DOHH2 (cell line): ENCODE data around the gene EPHB2.

Source experiments
- H3F3A ChIP-seq: fragments of 200-600 bp; sonication (generic), shearing (Covaris generic); 2 replicates; pipeline ENCODE4 v1.6.0; 2016; ENCODE audit warnings: antibody characterized with exemption, mild to moderate bottlenecking; ENCODE audit not compliant: control insufficient read depth, insufficient read depth
- H3K27ac ChIP-seq: fragments of 200-600 bp; sonication (generic); 2 replicates; pipeline ENCODE4 v1.5.1; 2014; ENCODE audit warnings: low read depth, mild to moderate bottlenecking, low read length, moderate library complexity
- H3K27me3 ChIP-seq: fragments of 200-600 bp; sonication (generic); 2 replicates; pipeline ENCODE4 v1.6.1; 2014; ENCODE audit warnings: mild to moderate bottlenecking, low read length, mixed read lengths; ENCODE audit not compliant: control insufficient read depth
- H3K36me3 ChIP-seq: fragments of 200-600 bp; sonication (generic); 2 replicates; pipeline ENCODE4 v1.6.1; 2014; ENCODE audit warnings: mild to moderate bottlenecking, low read length, moderate library complexity, mixed read lengths; ENCODE audit not compliant: control insufficient read depth
- H3K4me1 ChIP-seq: fragments of 200-600 bp; sonication (generic); 2 replicates; pipeline ENCODE4 v1.6.1; 2014; ENCODE audit warnings: mild to moderate bottlenecking, low read length, mixed read lengths; ENCODE audit not compliant: control insufficient read depth
- H3K4me2 ChIP-seq: fragments of 200-600 bp; sonication (generic); 2 replicates; pipeline ENCODE4 v1.6.0; 2014; ENCODE audit warnings: mild to moderate bottlenecking, low read length, moderate library complexity
- H3K4me3 ChIP-seq: fragments of 200-600 bp; sonication (generic); 2 replicates; pipeline ENCODE4 v1.5.1; 2014; ENCODE audit warnings: mild to moderate bottlenecking, low read length, mixed read lengths
- H3K79me2 ChIP-seq: fragments of 200-600 bp; sonication (generic); 2 replicates; pipeline ENCODE4 v1.6.1; 2014; ENCODE audit warnings: mild to moderate bottlenecking, low read length, mixed read lengths; ENCODE audit not compliant: control insufficient read depth
- H3K9me2 ChIP-seq: fragments of 200-600 bp; sonication (generic); replicated peaks from 2 replicates; pipeline ENCODE4 v1.6.1; 2014; ENCODE audit warnings: mild to moderate bottlenecking, low read length, mixed read lengths; ENCODE audit not compliant: control insufficient read depth
- H3K9me3 ChIP-seq: fragments of 200-600 bp; sonication (generic); 2 replicates; pipeline ENCODE4 v1.6.1; 2014; ENCODE audit warnings: antibody characterized with exemption, low read length, mixed read lengths; ENCODE audit not compliant: control insufficient read depth, insufficient read depth
- H4K20me1 ChIP-seq: fragments of 200-600 bp; sonication (generic); 2 replicates; pipeline ENCODE4 v1.6.0; 2014; ENCODE audit warnings: low read depth, mild to moderate bottlenecking, antibody characterized with exemption, low read length, moderate library complexity; ENCODE audit not compliant: control insufficient read depth, insufficient read depth
- CTCF ChIP-seq: fragments of 200-600 bp; sonication (generic); IDR thresholded peaks from one replicate; pipeline ENCODE4 v1.5.1; 2014; ENCODE audit warnings: antibody characterized with exemption, mild to moderate bottlenecking, low read depth, low read length; ENCODE audit not compliant: poor library complexity, severe bottlenecking
- EZH2phosphoT487 ChIP-seq: fragments of 200-600 bp; sonication (generic); IDR thresholded peaks from 2 replicates; pipeline ENCODE4 v1.6.1; 2017; ENCODE audit warnings: borderline replicate concordance, mild to moderate bottlenecking, antibody characterized with exemption, low read length, moderate library complexity, mixed read lengths

The EPHB2 gene

DNA sequence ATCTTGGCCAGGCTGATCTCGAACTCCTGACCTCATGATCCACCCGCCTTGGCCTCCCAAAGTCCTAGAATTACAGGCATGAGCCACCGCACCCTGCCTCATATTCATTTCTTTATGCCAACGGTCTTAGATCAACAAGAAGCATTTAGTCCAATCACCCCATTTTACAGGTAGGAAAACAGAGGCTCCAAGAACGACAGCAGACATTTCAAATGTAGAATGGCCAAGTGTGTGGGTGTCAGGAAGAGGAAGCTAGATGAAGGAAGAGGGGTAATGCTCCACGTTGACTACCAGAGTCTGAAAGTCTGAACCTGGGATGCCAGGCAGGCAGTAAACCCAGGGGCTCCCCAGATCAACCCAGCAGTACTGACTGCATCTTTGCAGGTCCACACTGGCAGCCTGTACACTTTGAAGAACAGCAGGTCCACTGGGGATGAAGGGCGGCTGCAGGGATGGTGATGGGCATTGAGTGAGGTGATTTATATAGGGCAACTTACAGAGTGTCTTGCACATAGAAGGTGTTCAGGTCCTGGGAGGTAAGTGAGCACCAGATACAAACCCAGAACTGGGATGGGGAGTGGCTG, 120.2 kb downstream of the EPHB2 start:
- Histone ChIP-seq H3K27me3 (peaks cover 10% of the 10 kb centered on the region; the same call in 1 of the 2 replicates), H3K79me2 (no peaks in the 10 kb centered on the region), H3K9me2 (no peaks in the 10 kb centered on the region), H3K27ac (no peak overlapping the region), H4K20me1 (no peaks in the 10 kb centered on the region), H3K9me3 (no peaks in the 10 kb centered on the region), H3F3A (no peaks in the 10 kb centered on the region), H3K4me2 (no peak overlapping the region), H3K36me3 (no peaks in the 10 kb centered on the region), H3K4me3 (no peak overlapping the region), H3K4me1 (no peaks in the 10 kb centered on the region)
- TF ChIP-seq EZH2phosphoT487 (no peak), CTCF (no peak)

GRCh38 chr1:22831729-22832413, 121.2 kb downstream of the EPHB2 start:
- no peak overlapping the region for H3K4me2 ChIP-seq
- no peak overlapping the region for H3K4me3 ChIP-seq
- H3K36me3 ChIP-seq = no peaks in the 10 kb centered on the region
- H4K20me1 ChIP-seq = no peaks in the 10 kb centered on the region
- TF ChIP-seq CTCF = no peak
- H3K27ac ChIP-seq = no peak overlapping the region
- H3K79me2 ChIP-seq = no peaks in the 10 kb centered on the region
- no peaks in the 10 kb centered on the region for H3K4me1 ChIP-seq
- no peaks in the 10 kb centered on the region for H3F3A ChIP-seq
- H3K9me3 ChIP-seq = no peaks in the 10 kb centered on the region
- no peaks in the 10 kb centered on the region for H3K9me2 ChIP-seq
- H3K27me3 ChIP-seq = peaks cover 10% of the 10 kb centered on the region; the same call in 1 of the 2 replicates

DNA sequence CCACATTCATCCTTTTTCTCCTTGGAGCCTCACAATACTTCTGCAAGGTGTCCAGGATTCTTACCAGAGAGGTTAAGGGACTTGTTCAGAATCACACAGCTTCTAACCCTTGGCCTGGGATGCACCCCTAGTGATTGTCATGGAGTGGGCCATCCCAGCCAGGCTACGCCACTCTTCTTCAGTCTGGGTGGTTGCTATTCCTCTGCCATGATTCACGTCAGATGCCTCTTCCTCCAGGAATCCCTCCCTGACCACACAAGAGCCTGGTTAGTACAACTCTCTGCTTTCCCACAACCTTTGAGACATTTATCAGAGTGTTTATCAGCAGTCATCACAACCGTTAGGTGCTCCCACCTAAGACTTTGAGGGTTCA, 121.8 kb downstream of the EPHB2 start:
- Histone ChIP-seq H3K79me2 (no peaks in the 10 kb centered on the region), H3K4me1 (no peaks in the 10 kb centered on the region), H3K9me3 (no peaks in the 10 kb centered on the region), H3K9me2 (no peaks in the 10 kb centered on the region), H4K20me1 (no peaks in the 10 kb centered on the region), H3F3A (no peaks in the 10 kb centered on the region), H3K4me2 (no peak overlapping the region), H3K4me3 (no peak overlapping the region), H3K36me3 (no peaks in the 10 kb centered on the region), H3K27me3 (peaks cover 10% of the 10 kb centered on the region; the same call in 1 of the 2 replicates), H3K27ac (no peak overlapping the region)
- no peak for TF ChIP-seq CTCF
- TF ChIP-seq EZH2phosphoT487 = no peak
